ENCODE data around the gene SEPHS2.
"Not testable (repeated sequence)": the region's sequence is repeated elsewhere in the genome, so short reads cannot be mapped to it uniquely, and the experiment has no call there.

Gene SEPHS2

DNA sequence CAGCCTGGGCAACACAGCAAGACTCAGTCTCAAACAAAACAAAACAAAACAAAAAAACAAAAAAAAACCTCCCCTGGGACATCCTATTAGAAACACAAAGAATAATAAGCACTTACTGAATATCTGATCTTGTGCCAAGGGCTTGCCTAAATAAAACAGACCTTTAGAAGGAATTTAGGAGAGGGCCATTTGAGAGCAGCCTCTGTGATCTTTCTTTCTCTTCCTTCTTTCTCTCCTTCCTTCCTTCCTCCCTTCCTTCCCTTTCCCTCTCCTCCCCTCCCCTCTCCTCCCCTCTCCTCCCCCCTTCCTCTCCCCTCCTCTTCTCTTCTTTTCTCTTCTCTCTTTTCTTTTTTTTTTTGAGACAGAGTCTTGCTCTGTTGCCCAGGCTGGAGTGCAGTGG lies 39.2 kb upstream of the SEPHS2 start:
- Histone ChIP-seq H3K9me3 (no peaks in the 10 kb centered on the region), H3K36me3 (no peaks in the 10 kb centered on the region), H3K27ac (no peak overlapping the region), H3K4me1 (peaks cover 12% of the 10 kb centered on the region; the same call in 1 of the 2 replicates), H3K9ac (no peak overlapping the region), H4K20me1 (no peaks in the 10 kb centered on the region), H3K4me3 (no peak overlapping the region), H3K27me3 (no peaks in the 10 kb centered on the region), H3K4me2 (no peak overlapping the region)
- TF ChIP-seq Cebpa-rat (IDR thresholded peaks at IDR 0.05) = no peak

- H3K9ac ChIP-seq = no peak overlapping the region
- no peaks in the 10 kb centered on the region for H3K27me3 ChIP-seq
- no peak overlapping the region for H3K27ac ChIP-seq
- H3K4me2 ChIP-seq = no peak overlapping the region
- no peaks in the 10 kb centered on the region for H4K20me1 ChIP-seq
- no peak for TF ChIP-seq Cebpa-rat (IDR thresholded peaks at IDR 0.05)
- H3K9me3 ChIP-seq = no peaks in the 10 kb centered on the region
- peaks cover 12% of the 10 kb centered on the region; the same call in 1 of the 2 replicates for H3K4me1 ChIP-seq
- no peak overlapping the region for H3K4me3 ChIP-seq
- no peaks in the 10 kb centered on the region for H3K36me3 ChIP-seq
Measured at GRCh38 chr16:30482366-30482765, 36.7 kb upstream of the SEPHS2 start.

GRCh38 chr16:30481381-30481780 lies 35.7 kb upstream of the SEPHS2 start:
- Histone ChIP-seq H3K27me3 (no peaks in the 10 kb centered on the region), H3K36me3 (no peaks in the 10 kb centered on the region), H4K20me1 (no peaks in the 10 kb centered on the region), H3K9ac (no peak overlapping the region), H3K4me1 (peaks cover 12% of the 10 kb centered on the region; the same call in 1 of the 2 replicates), H3K4me2 (no peak overlapping the region), H3K9me3 (no peaks in the 10 kb centered on the region), H3K27ac (no peak overlapping the region), H3K4me3 (no peak overlapping the region)
- TF ChIP-seq Cebpa-rat (IDR thresholded peaks at IDR 0.05) = no peak

DNA sequence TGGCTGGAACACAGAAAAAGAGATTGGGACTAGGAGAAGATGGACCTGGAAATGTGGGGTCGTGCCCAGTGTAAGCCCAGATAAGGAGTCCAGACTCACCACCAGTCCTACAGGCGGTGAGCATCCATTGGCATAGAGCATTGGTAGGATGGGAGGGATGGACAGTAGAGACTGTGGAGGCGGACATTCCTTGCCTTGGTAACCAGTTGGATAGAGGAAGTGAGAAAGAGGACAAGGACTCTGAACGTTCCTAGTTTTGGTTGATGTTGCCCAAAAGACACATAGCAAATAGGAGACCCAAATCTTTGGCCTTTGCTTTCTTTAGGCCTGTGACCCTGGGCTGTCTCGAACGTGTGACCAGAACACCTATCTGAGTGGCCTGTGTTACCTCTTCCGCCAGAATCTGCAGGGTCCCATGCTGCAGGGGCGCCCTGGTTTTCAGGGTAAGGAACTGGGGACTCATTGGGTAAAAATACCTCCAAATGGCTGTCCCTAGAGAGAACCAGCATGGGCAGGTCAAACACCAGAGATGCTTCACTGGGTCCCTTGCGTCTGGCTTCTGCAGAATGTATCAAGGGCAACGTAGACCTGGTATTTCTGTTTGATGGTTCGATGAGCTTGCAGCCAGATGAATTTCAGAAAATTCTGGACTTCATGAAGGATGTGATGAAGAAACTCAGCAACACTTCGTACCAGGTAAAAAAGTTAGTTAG lies 33.2 kb upstream of the SEPHS2 start:
- no peak overlapping the region for H3K27ac ChIP-seq
- no peak overlapping the region for H3K4me2 ChIP-seq
- peaks cover 5% of the 10 kb centered on the region for H4K20me1 ChIP-seq
- H3K4me3 ChIP-seq = no peak overlapping the region
- H3K9me3 ChIP-seq = no peaks in the 10 kb centered on the region
- peaks cover 19% of the 10 kb centered on the region for H3K27me3 ChIP-seq
- H3K36me3 ChIP-seq = no peaks in the 10 kb centered on the region
- no peak for TF ChIP-seq Cebpa-rat (IDR thresholded peaks at IDR 0.05)
- H3K4me1 ChIP-seq = peaks cover 2% of the 10 kb centered on the region
- no peak overlapping the region for H3K9ac ChIP-seq

GRCh38 chr16:30477773-30478172 lies 32.1 kb upstream of the SEPHS2 start:
- H3K4me3 ChIP-seq, H3K27ac ChIP-seq, H3K9ac ChIP-seq, H3K36me3 ChIP-seq, H3K9me3 ChIP-seq, H3K4me2 ChIP-seq: not testable (repeated sequence)
- peaks cover 16% of the 10 kb centered on the region for H4K20me1 ChIP-seq
- H3K4me1 ChIP-seq = peaks cover 13% of the 10 kb centered on the region
- peaks cover 30% of the 10 kb centered on the region for H3K27me3 ChIP-seq

DNA sequence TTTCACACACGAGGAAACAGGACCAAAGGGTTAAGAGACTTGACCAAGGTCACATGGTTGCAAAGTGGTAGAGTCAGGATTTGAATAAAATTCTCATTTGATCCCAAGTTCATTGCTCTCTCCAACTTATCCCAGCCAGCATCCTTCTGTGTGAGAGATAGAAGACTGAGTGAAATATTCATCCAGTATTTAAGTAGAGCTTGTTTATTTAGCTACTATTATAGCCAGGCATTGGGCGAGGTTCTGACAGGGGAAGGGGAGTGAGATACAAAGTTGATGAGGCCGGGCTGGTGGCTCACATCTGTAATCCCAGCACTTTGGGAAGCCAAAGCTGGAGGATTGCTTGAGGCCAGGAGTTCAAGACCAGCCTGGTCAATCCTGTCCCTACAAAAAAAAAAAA lies 31.3 kb upstream of the SEPHS2 start:
- Histone ChIP-seq H3K4me3 (no peak overlapping the region), H4K20me1 (peaks cover 24% of the 10 kb centered on the region), H3K4me1 (peaks cover 21% of the 10 kb centered on the region)

GRCh38 chr16:30474684-30475083 lies 29.0 kb upstream of the SEPHS2 start:
- Histone ChIP-seq H3K4me2 (no peak overlapping the region), H3K4me3 (no peak overlapping the region), H4K20me1 (peaks cover 25% of the 10 kb centered on the region), H3K9me3 (no peaks in the 10 kb centered on the region), H3K9ac (no peak overlapping the region), H3K27ac (no peak overlapping the region), H3K36me3 (no peaks in the 10 kb centered on the region), H3K27me3 (peaks cover 59% of the 10 kb centered on the region), H3K4me1 (peaks cover 37% of the 10 kb centered on the region)
- no peak for TF ChIP-seq Cebpa-rat (IDR thresholded peaks at IDR 0.05)

More for the DNA sequence above, 31.3 kb upstream of the SEPHS2 start:
- Histone ChIP-seq H3K27me3 (peaks cover 38% of the 10 kb centered on the region), H3K4me2 (no peak overlapping the region), H3K9ac (no peak overlapping the region), H3K27ac (no peak overlapping the region), H3K9me3 (no peaks in the 10 kb centered on the region), H3K36me3 (no peaks in the 10 kb centered on the region)
- TF ChIP-seq Cebpa-rat (IDR thresholded peaks at IDR 0.05) = no peak

GRCh38 chr16:30474074-30474452 lies 28.4 kb upstream of the SEPHS2 start:
- Histone ChIP-seq H3K36me3 (no peaks in the 10 kb centered on the region), H3K4me3 (no peak overlapping the region), H3K9me3 (no peaks in the 10 kb centered on the region), H3K9ac (no peak overlapping the region), H4K20me1 (peaks cover 25% of the 10 kb centered on the region), H3K27ac (no peak overlapping the region), H3K4me1 (peaks cover 37% of the 10 kb centered on the region), H3K4me2 (peak overlapping the region; percentile 69), H3K27me3 (peaks cover 59% of the 10 kb centered on the region)
- no peak for TF ChIP-seq Cebpa-rat (IDR thresholded peaks at IDR 0.05)

DNA sequence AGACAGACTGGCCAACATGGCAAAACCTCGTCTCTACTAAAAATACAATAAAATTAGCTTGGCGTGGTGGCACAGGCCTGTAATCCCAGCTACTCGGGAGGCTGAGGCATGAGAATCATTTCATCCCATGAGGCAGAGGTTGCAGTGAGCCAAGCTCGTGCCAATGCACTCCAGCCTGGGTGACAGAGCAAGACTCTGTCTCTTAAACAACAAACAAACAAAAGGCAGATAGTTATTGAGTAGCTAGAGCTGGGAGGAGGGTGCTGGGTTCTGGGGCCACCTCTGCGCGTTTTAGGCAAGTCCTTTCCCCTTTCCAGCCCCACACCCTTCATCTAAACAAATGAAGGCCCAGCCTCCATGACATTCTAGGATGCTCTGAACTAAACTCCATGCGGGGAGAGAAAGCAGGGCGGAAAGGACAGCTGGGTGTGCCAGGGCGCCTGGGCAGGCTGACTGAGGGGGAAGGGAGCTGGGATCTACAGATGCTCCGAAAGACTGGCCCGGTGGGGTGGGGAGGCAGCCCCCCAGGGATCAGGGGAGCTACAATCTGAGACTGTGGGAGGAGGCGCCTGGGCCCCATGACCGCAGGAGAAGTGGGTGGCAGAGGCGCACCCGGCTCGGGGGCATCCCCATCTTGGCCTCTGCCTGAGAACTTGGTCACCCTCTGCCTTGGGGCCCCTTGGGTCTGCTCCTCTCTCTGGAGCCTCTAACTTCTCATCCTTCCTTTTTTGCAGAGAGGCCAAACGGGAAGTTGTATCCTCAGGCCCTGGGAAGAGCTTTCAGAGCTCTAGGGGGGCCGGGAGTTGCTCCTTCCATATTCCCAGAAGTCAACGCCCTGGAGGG lies 27.8 kb upstream of the SEPHS2 start:
- Histone ChIP-seq H3K4me1 (peaks cover 37% of the 10 kb centered on the region), H3K4me3 (no peak overlapping the region), H4K20me1 (peaks cover 25% of the 10 kb centered on the region), H3K27me3 (peaks cover 59% of the 10 kb centered on the region), H3K36me3 (no peaks in the 10 kb centered on the region), H3K4me2 (peak overlapping the region; percentile 69), H3K9ac (no peak overlapping the region), H3K27ac (no peak overlapping the region), H3K9me3 (no peaks in the 10 kb centered on the region)
- no peak for TF ChIP-seq Cebpa-rat (IDR thresholded peaks at IDR 0.05)

- TF ChIP-seq Cebpa-rat (IDR thresholded peaks at IDR 0.05) = peak; percentile 84
- no peak within 1 kb of the TSS for H3K27ac ChIP-seq
- peaks cover 37% of the 10 kb centered on the region for H3K4me1 ChIP-seq
- no peak within 1 kb of the TSS for H3K4me3 ChIP-seq
- H3K4me2 ChIP-seq = peak within 1 kb of the TSS; percentile 69
- no peaks in the 10 kb centered on the region for H3K36me3 ChIP-seq
- H3K9ac ChIP-seq = no peak within 1 kb of the TSS
- peaks cover 25% of the 10 kb centered on the region for H4K20me1 ChIP-seq
- peaks cover 59% of the 10 kb centered on the region for H3K27me3 ChIP-seq
- no peaks in the 10 kb centered on the region for H3K9me3 ChIP-seq
Measured at GRCh38 chr16:30472328-30472942, 26.8 kb upstream of the SEPHS2 start, which contains the start of gene ITGAL. ITGAL (plus strand) TSS chr16:30472742; CDS start chr16:30472838, 96 bp downstream.
